DMS79 (cell line): ENCODE results near the gene HKDC1.
A peak's percentile ranks its signal among the peaks of the same experiment; 100 is the strongest.
"Not testable (repeated sequence)": the region's sequence is repeated elsewhere in the genome, so short reads cannot be mapped to it uniquely, and the experiment has no call there.

Experiments
- DNase-seq: peaks from one replicate; lab custom pipeline; 2025; lab: John Stamatoyannopoulos, UW

The HKDC1 gene, protein sequence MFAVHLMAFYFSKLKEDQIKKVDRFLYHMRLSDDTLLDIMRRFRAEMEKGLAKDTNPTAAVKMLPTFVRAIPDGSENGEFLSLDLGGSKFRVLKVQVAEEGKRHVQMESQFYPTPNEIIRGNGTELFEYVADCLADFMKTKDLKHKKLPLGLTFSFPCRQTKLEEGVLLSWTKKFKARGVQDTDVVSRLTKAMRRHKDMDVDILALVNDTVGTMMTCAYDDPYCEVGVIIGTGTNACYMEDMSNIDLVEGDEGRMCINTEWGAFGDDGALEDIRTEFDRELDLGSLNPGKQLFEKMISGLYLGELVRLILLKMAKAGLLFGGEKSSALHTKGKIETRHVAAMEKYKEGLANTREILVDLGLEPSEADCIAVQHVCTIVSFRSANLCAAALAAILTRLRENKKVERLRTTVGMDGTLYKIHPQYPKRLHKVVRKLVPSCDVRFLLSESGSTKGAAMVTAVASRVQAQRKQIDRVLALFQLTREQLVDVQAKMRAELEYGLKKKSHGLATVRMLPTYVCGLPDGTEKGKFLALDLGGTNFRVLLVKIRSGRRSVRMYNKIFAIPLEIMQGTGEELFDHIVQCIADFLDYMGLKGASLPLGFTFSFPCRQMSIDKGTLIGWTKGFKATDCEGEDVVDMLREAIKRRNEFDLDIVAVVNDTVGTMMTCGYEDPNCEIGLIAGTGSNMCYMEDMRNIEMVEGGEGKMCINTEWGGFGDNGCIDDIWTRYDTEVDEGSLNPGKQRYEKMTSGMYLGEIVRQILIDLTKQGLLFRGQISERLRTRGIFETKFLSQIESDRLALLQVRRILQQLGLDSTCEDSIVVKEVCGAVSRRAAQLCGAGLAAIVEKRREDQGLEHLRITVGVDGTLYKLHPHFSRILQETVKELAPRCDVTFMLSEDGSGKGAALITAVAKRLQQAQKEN

GRCh38 chr10:69220041-69220451 is at the start of gene HKDC1:
HKDC1 (plus strand) TSS chr10:69220332; CDS start chr10:69220436, 104 bp downstream.
- DNase-seq = no peak

GRCh38 chr10:69172241-69172982 is 47.7 kb upstream of the HKDC1 start:
- DNase-seq = no peak

GRCh38 chr10:69175326-69175725 is 44.8 kb upstream of the HKDC1 start:
- DNase-seq = not testable (repeated sequence)

GRCh38 chr10:69176823-69177222 is 43.3 kb upstream of the HKDC1 start:
- no peak for DNase-seq

- peak; percentile 2 for DNase-seq
These were observed 40.9 kb upstream of the HKDC1 start for GRCh38 chr10:69179089-69179742.

- peak; percentile 70 for DNase-seq
These were observed 40.2 kb upstream of the HKDC1 start, which contains the start of gene SUPV3L1 for GRCh38 chr10:69179743-69180524. SUPV3L1 (plus strand) TSS chr10:69180234; CDS start chr10:69180292, 58 bp downstream.

DNA sequence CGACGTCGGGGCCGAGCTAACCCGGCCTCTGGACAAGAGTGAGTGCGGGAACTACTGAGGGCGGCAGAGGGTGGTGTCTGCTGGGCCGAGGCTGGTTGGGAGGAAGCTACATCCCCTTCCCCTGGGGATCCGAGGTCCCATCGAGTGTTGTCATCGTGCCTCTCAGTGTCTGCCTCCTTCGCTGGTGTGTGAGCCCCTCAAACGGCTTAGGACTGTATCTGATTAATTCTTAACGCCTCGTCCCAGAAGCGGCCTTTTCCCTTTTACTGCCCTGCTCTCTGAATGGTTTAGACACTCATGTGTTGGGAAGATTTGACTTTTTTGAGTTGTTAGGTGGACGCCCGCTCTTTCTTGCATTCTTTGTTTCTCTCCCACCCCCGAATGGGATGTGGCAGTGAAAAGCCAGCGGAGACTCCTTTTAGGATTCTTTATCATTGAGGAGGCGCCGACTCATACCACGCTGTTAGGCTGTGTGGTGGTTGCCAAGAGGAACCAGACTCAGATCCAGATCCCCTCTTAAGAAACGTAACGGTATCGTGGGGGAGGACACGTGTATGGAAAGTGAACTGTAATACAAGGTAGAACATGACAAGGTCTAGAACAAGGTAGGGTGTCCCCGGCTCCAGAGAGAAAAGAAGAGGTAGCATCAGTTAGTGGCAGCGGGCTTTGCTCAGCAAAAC is 39.5 kb upstream of the HKDC1 start:
- no peak for DNase-seq

- no peak for DNase-seq
These were observed 38.7 kb upstream of the HKDC1 start for GRCh38 chr10:69181433-69181832.

GRCh38 chr10:69182005-69182404 is 38.1 kb upstream of the HKDC1 start:
- DNase-seq = no peak

- DNase-seq = no peak
These were observed 33.6 kb upstream of the HKDC1 start for GRCh38 chr10:69186524-69186923.

- DNase-seq = no peak
These were observed 19.1 kb upstream of the HKDC1 start for GRCh38 chr10:69201045-69201444.

DNA sequence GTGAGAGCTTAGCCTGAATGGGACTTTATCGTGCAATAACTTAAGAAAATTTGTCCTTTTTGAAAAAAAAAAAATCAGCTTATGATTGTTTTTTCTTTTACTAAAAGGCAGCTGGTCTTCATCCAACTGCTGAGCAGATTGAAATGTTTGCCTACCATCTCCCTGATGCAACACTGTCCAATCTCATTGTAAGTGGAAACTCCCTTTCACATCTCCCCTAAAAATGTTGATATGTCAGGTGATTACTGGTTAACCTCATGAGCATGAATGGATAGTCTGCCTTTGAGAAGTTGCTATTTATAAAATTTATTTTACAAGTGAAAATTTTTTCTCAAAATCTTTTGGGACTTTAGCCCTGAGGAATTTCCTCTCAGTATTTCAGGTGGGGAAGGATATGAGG is 17.8 kb upstream of the HKDC1 start:
- no peak for DNase-seq

DNA sequence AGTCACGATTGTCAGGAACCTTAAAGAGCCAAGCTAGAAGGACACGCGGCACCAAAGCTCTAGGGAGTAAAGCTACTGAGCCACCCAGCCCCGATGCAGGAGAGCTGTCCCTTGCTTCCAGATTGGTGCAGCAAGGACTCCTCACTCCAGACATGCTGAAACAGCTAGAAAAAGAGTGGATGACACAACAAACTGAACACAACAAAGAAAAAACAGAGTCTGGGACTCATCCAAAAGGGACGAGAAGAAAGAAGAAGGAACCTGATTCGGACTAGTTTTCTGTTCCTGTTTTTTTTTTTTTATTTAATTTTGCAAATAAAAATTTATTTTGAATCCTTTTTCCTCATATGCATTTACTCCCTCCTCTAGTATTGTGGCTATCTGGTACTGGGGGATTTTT is 11.4 kb upstream of the HKDC1 start:
- DNase-seq = no peak

- no peak for DNase-seq
These were observed 10.2 kb upstream of the HKDC1 start for GRCh38 chr10:69209787-69210484.

GRCh38 chr10:69211104-69211503 is 9.0 kb upstream of the HKDC1 start:
- no peak for DNase-seq

DNA sequence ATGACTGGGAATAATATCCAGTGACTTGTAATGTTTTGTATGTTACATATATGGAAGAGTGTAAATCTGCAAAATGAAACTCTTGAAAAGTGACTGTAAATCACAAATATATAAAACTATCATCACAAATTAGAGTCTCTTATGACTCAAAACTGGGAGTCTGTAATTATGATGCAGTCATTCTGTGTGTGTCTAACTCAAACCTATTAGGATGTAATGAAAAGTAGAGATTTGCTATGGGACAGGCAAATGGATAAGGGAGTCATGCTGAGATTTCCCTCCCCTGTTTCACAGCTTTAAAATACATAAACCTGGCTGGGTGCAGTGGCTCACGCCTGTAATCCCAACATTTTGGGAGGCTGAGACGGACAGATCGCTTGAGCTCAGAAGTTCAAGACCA is 8.6 kb upstream of the HKDC1 start:
- DNase-seq = no peak

DNA sequence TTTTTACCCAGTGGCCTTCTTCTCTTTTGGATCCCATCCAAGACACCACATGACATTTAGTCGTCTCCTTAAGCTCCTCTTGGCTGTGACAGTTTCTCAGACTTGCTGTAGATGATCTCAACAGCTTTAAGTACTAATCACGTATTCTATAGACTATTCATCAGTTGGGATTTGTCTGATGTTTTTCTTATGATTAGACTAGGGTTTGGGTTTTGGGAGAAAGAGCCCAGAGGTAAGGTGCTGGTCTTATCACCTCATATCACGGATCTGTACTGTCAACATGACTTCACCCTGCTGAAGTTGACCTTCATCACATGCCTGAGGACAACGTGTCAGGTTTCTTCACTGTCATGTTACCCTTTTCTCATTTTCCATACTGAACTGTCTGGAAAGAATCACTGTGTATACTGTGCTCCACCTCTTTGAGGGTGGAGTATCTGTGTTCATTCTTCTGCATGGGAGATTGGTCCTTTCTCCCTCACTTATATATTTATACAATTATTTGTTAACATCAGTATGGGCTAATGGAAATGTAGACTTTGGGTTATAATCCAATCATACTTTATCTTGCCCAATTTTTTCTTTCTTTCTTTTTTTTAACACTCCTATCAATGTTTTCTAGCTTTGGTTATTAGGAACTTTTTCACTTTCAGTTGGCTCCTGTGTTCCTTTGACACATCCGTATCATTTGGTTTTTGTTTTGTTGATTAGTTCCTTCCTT is 6.4 kb upstream of the HKDC1 start:
- no peak for DNase-seq

- DNase-seq = no peak
These were observed 5.4 kb upstream of the HKDC1 start for GRCh38 chr10:69214666-69215131.
